Cardiac atrium fibroblast (primary cell): ENCODE results near the gene ANKRD20A1. TPM values are rescaled to one million over a fixed set of nuclear protein-coding genes. Genes with fewer than 3 reads are reported as not detected.

Experiments
- total RNA-seq: library from RNA; depleted of rRNA; stranded (reverse); fragments of >200 nt; gene quantifications from 2 replicates; pipeline ENCODE4 v1.2.3, GENCODE V29; 2015

The ANKRD20A1 gene
- total RNA-seq, result under 0.01 TPM in 1 of 2 replicates, not detected in the other

GRCh38 chr9:67858871-67859270, at the start of gene ANKRD20A1:
TSS of gene ANKRD20A1 (plus strand) at chr9:67858931. CDS start at chr9:67859427, 496 bp downstream.

